Measurements from ENCODE around the gene SLC44A1.

Gene SLC44A1

DNA sequence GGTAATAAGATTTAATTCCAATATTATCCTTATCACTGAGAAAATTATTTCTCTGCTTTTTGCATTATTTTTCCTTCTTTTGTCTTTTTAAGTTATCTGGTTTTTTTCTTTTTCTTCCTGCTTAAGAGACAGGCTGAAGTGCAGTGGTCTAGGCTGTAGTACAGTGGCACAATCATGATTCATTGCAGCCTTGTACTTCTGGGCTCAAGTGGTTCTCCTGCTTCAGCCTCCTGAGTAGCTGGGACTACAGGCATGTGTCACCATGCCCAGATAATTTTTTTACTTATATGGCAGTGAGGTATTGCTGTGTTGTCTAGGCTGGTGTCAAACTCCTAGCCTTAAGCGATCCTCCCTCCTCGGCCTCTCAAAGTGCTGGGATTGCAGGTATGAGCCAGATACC, 93.9 kb downstream of the SLC44A1 start:
- DNase-seq (ENCODE audit: low read depth): no peak

GRCh38 chr9:105339849-105340248, 95.4 kb downstream of the SLC44A1 start:
- DNase-seq (ENCODE audit: low read depth): no peak

GRCh38 chr9:105341434-105342146, 97.1 kb downstream of the SLC44A1 start:
- DNase-seq (ENCODE audit: low read depth): peak; percentile 71

- no peak for DNase-seq (ENCODE audit: low read depth)
These were observed 97.7 kb downstream of the SLC44A1 start for GRCh38 chr9:105342147-105342505.

DNA sequence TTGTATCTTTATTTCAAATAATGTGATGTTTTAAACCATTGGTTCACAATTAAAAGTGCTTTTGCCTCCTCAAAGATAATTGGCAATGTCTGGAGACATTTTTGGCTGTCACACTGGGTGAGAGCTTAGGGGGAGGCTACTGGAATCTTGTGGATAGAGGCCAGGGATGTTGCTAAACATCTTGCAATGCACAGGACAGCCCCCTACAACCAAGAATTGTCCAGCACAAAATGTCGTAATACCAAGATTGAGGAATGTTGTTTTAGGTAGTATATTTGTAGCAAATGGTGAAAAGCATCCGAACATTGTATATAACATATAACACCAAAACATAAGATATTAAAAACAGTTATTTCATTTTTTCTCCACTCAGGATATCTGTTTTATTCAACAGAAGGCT, 99.8 kb downstream of the SLC44A1 start:
- no peak for DNase-seq (ENCODE audit: low read depth)

DNA sequence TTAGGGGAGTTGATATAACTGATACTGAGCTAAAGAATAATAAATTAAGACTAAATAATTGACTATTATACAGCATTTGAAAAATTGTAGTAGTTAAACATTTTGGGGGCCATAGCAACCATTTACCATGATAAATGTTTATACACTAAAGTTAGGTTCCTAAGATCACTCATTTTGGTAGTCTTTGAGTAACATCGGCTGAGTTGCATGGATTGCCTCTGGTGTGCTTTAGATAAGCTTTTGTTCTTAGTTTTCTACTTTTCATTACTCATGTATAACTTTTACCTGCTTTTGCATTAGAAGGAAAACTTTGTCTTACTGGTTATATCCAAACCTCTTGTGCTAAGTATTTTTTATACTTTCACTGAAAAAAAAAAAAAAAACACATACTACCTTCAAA, 101.2 kb downstream of the SLC44A1 start:
- no peak for DNase-seq (ENCODE audit: low read depth)

GRCh38 chr9:105346273-105346672, 101.8 kb downstream of the SLC44A1 start:
- DNase-seq (ENCODE audit: low read depth): no peak

DNA sequence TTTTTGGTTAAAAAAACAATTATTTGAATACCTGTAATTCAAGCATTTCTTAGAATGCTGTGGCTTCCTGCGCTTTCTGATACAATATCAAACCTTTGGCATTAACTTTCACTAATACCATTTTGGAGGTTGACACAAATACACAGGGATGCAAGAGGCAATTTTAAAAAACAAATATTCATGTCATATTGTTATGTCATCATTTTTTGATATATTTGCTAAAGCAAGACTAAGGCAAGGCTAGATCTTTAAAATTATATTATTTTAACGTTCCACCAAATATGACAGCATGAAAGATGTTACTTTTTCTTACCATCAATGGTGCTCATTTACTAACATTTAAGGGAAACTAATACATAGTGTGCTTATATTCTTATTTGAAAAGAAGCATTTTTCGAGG, 110.0 kb downstream of the SLC44A1 start:
- no peak for DNase-seq (ENCODE audit: low read depth)

- no peak for DNase-seq (ENCODE audit: low read depth)
These were observed 111.3 kb downstream of the SLC44A1 start for GRCh38 chr9:105355781-105356180.

GRCh38 chr9:105357937-105358336, 113.5 kb downstream of the SLC44A1 start:
- no peak for DNase-seq (ENCODE audit: low read depth)

DNA sequence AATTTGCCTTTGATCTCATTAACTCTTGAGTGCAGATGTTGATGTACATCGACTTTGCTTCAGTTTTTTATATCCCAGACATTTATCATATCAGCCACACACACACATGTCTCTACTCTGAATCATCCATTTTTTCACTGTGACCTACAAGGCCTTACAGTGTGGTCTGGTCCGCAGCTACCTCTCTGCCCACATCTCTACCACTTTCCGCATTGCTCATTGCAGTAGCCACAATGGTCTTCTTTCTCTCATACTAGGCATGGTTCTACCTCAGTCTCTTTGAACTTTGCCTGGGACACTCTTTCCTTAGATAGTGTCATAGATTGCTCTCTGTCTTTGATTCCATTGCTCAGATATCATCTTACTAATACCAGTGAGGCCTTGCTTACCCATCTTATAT, 115.4 kb downstream of the SLC44A1 start:
- no peak for DNase-seq (ENCODE audit: low read depth)

DNA sequence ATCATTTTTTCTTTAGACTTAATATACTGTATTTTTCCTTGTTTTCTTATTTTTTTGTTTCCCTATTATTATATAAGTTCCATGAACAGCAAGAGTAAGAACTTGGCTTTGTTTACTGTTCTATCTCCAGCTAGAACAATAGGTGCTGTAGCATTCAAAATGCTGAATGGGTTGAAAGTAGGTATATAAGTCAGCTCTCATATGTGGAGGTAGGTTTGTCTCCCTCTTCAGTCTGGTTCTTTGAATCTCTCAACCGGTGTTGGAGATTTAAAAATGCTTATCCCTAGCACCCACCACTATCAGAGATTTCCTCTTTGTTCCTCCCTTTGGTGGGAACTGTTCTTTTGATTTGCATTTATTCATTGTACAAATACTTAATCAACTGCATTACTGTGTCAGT, 115.9 kb downstream of the SLC44A1 start:
- no peak for DNase-seq (ENCODE audit: low read depth)

GRCh38 chr9:105361873-105362272, 117.4 kb downstream of the SLC44A1 start:
- DNase-seq (ENCODE audit: low read depth): no peak

DNA sequence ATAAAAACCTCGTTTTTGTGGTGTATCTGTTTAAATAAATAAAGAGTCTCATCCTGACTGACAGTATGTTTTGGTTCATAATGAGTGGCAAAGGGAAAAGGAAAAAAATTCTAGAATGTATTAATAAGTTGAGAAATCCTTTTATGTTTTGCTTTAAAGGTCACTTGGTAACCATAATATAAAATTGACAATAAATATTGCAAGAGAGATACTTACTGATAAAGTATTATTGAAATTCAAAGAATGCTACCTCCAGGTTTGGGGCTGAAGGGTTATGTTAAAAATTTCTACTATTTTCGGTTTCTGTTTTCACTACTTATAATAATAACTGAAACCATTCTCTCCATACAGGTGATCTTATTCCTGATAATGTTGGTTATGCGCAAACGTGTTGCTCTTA, 118.0 kb downstream of the SLC44A1 start:
- no peak for DNase-seq (ENCODE audit: low read depth)

GRCh38 chr9:105363837-105364236, 119.4 kb downstream of the SLC44A1 start:
- no peak for DNase-seq (ENCODE audit: low read depth)

DNA sequence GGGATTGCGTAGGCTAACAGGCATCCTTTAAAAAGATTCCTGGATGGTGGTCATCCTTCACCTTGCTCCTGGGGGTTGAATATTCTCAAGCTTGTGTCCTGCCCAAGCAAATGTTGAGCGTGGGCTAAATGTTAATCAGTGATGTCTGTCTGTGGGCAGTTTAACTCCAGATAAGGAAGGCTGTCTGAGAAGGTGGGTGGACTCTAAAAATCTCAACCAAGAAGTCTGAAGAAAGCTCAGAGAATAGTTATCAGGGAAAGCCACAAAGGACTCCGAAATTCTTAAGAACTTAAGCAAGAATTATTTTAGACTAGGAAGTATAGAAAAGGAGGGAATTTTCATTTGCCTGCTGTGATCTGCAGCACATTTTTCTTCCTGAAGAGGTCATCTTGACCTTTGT, 125.5 kb downstream of the SLC44A1 start:
- DNase-seq (ENCODE audit: low read depth): no peak

GRCh38 chr9:105373723-105374122, 129.3 kb downstream of the SLC44A1 start:
- no peak for DNase-seq (ENCODE audit: low read depth)

GRCh38 chr9:105375323-105375722, 130.9 kb downstream of the SLC44A1 start:
- DNase-seq (ENCODE audit: low read depth): no peak

- no peak for DNase-seq (ENCODE audit: low read depth)
These were observed 132.4 kb downstream of the SLC44A1 start for GRCh38 chr9:105376893-105377292.

- no peak for DNase-seq (ENCODE audit: low read depth)
These were observed 141.0 kb downstream of the SLC44A1 start for GRCh38 chr9:105385381-105385985.

DNA sequence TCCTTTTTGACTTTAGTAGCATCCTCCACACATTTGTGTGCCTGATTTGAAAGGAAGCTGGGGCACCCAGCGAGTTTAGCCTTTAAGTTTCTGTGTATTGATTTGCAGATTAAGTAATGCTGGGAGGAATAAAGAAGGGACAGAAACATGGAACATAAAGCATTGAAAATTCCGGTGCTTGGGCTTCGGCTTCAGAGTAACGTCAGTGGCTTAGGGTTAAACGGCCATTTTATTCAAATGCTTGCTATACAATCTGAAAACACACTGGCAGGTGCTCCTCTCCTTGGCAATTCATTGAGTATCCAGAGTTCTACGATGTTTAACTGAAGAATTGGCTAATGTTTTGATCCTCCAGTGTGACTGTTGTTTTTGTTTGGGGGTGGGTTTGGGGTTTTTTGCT, 145.3 kb downstream of the SLC44A1 start:
- no peak for DNase-seq (ENCODE audit: low read depth)

DNA sequence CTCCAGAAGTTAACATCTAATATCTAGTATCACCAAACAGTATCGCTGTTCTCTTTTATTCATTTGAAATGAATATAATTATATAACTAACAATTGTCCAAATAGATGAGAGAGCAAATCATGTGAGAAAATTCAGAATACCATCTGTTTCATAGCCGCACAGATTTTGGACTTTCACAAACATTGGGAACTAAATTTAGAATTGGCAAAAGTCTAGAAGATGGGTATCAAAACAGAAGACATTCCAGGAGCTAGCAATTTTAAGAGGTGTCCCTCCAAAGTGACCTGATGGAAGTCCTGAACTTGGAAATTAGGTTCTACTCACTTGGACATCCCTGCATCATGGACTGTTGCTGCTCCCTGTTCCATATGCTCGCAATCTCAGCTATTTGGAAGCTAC, 146.4 kb downstream of the SLC44A1 start:
- no peak for DNase-seq (ENCODE audit: low read depth)

DNA sequence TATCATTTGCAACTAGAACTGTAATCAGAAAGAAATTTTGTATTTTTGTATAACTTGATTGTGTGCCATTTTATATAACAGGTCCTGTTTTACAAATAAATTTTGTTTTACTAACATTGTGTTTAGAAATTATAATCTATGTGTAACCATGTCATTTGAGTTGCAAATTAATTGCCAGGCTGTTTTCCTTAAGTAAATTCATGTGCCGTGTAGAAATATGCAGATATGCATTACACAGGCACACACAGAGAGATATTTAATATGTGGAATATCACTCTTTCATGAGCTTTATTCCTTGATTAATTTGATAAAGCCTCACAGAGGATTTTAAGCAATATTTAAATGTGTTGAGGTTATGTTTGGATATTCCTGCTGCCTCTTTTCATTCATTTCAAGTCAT, 146.8 kb downstream of the SLC44A1 start:
- DNase-seq (ENCODE audit: low read depth): no peak

- DNase-seq (ENCODE audit: low read depth): no peak
These were observed 148.1 kb downstream of the SLC44A1 start for GRCh38 chr9:105392531-105392930.

All from fibroblast of the conjunctiva (primary cell).